Tibial artery (tissue), 4 donors: ENCODE measurements around the gene RASSF1.

Experiments used
- DNase-seq, 2 donors: peaks; one replicate each; pipeline ENCODE4 v3.0.0-alpha.2; 2019
- H3K27ac ChIP-seq, 2 donors: fragments of 200-600 bp; sonication (generic) in 1 of 2; 1 replicate in 1 of 2; 2 replicates in 1 of 2; pipeline ENCODE4 v1.5.1; 2018 to 2019; ENCODE audit warnings: mild to moderate bottlenecking in 1 of 2
- H3K27me3 ChIP-seq, 2 donors: fragments of 200-600 bp; sonication (generic) in 1 of 2; one replicate each; pipeline versions ENCODE4 v1.5.1 to v1.6.0; 2016 to 2019
- H3K36me3 ChIP-seq, 3 donors: fragments of 200-600 bp; sonication (generic) in 2 of 3; one replicate each; pipeline ENCODE4 v1.5.1; 2016 to 2019; ENCODE audit warnings: mild to moderate bottlenecking in 2 of 3
- H3K4me1 ChIP-seq, 4 donors: fragments of 200-600 bp; sonication (generic) in 2 of 4; 1 replicate in 3 of 4; 2 replicates in 1 of 4; pipeline ENCODE4 v1.5.1; 2016 to 2019
- H3K4me3 ChIP-seq, 2 donors: fragments of 200-600 bp; sonication (generic) in 1 of 2; 1 replicate in 1 of 2; 2 replicates in 1 of 2; pipeline ENCODE4 v1.5.1; 2018 to 2019; ENCODE audit warnings: mild to moderate bottlenecking in 2 of 2
- H3K9me3 ChIP-seq, 3 donors: fragments of 200-600 bp; sonication (generic) in 1 of 3; one replicate each; pipeline ENCODE4 v1.5.1; 2016 to 2019
- CTCF ChIP-seq, 2 experiments: fragments of 200-600 bp in 1 of 2; fragments of 450-650 bp in 1 of 2; IDR thresholded peaks; one replicate each; pipeline ENCODE4 v1.5.1; 2017 to 2019; ENCODE audit warnings: antibody characterized with exemption in 2 of 2, mild to moderate bottlenecking in 1 of 2, moderate library complexity in 1 of 2
- intact Hi-C: fragments of 100-400 bp; cut with DNase I; formaldehyde crosslinking; loops from one replicate; pipeline ENCODE4 v1.15.0; 2023; ENCODE audit warnings: low total_unique reads

The RASSF1 gene

DNA sequence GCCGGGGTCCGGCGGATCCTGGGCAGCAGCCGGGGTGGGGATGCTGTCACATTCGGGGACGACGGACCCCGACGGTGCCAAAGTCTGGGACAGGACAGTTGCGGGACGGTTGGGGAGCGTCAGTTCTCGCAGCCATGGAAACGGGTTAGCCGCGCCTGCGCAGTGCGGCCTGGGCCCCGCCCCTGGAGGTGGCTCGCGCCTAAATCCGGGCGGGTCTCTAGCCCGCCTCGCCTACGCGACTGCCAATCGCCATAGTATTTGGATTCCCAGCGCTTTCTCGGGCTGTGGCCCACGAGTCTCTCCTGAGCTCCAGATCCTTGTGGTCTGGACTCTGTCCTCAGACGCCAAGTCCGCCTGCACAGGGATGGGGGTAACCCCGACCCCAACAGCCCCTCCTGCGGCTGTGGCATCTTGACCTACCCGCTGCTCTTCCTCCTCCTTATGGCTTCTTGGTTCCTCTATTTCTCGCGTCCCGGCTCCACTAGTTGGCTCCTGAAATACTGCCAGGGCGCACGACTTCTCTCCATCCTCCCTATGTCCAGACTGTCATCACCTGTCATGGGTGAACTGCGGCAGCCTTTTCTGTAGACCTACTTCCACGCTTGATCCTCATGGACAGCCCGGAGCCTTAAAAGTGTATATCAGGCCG, 5.1 kb upstream of the RASSF1 start, which contains the start of gene ZMYND10:
ZMYND10 (minus strand) TSS at position 147 of the 649 bp plus-strand sequence. CDS start 153 bp downstream, outside the sequence.
- Histone ChIP-seq H3K27ac (peak within 1 kb of the TSS; percentile 3 to 45), H3K9me3 (no peaks in the 10 kb centered on the region), H3K27me3 (no peaks in the 10 kb centered on the region), H3K36me3 (peaks cover 0 to 17% (median 14%) of the 10 kb centered on the region in 3 donors), H3K4me1 (peaks cover 0 to 45% (median 33%) of the 10 kb centered on the region in 4 donors), H3K4me3 (peak within 1 kb of the TSS; percentile 31 to 54)
- TF ChIP-seq CTCF (IDR thresholded peaks at IDR 0.05) = no peak
- intact Hi-C loops = loop anchor here (5.0 to 10.0 kb wide), 2 partner anchors 197 to 1629 kb away; partner anchors contain the start of genes ABHD14A and ABHD14B
- DNase-seq = no peak

GRCh38 chr3:50345008-50345407, 4.4 kb upstream of the RASSF1 start:
- intact Hi-C loops = loop anchor here (5.0 to 10.0 kb wide), 2 partner anchors 197 to 1630 kb away; partner anchors contain the start of genes ABHD14A and ABHD14B
- Histone ChIP-seq H3K9me3 (no peaks in the 10 kb centered on the region), H3K4me1 (peaks cover 0 to 48% (median 34%) of the 10 kb centered on the region in 4 donors), H3K36me3 (peaks cover 0 to 17% (median 14%) of the 10 kb centered on the region in 3 donors), H3K27me3 (no peaks in the 10 kb centered on the region), H3K4me3 (peak overlapping the region; percentile 31 to 54), H3K27ac (peak overlapping the region in 1 of 2 donors; percentile 3)
- no peak for DNase-seq
- no peak for TF ChIP-seq CTCF (IDR thresholded peaks at IDR 0.05)

- intact Hi-C loops = loop anchor here (10.0 kb wide), 1 partner anchor 1632 kb away; the partner anchor contains the start of genes ABHD14A and ABHD14B
- Histone ChIP-seq H3K9me3 (no peaks in the 10 kb centered on the region), H3K36me3 (peaks cover 0 to 7% (median 6%) of the 10 kb centered on the region in 3 donors), H3K27ac (no peak overlapping the region), H3K4me3 (no peak overlapping the region), H3K4me1 (peaks cover 0 to 50% (median 37%) of the 10 kb centered on the region in 4 donors), H3K27me3 (no peaks in the 10 kb centered on the region)
- DNase-seq = no peak
- TF ChIP-seq CTCF (IDR thresholded peaks at IDR 0.05) = no peak
These were observed 2.4 kb upstream of the RASSF1 start for GRCh38 chr3:50342813-50343633.

DNA sequence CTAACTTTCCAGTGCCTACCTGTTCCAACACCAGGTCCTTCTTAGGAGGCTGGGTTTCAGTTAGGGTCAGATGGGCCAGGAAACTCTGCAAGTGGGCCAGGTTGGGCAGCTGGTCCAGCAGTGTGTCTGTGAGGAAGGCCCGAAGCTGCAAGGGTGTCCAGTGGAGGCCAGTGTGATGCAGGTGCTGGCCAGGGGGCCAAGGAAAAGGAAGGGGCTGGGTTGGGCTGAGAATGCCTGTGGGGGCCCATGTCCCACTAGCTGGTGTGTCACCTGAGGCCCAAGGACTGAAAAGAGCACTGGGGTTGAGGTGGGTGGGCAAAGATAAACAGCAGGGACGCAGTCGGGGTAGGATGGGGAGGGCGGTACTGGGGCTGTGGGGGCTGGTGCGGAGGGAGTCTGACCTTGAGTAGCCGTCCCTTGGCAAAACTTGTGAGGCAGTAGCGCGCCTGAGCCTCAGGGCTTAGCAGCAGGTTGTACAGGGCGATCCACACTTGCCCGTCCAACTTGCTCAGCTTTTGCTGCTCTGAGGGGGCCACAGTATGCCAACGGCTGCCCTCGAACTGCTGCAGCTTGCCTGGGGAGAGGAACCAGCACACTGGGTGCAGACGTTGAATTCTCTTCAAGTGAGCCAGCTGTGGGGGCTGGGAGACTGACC, 1.5 kb upstream of the RASSF1 start:
- intact Hi-C loops = loop anchor here (10.0 kb wide), 1 partner anchor 1633 kb away; the partner anchor contains the start of genes ABHD14A and ABHD14B
- no peaks in the 10 kb centered on the region for H3K27me3 ChIP-seq
- no peaks in the 10 kb centered on the region for H3K36me3 ChIP-seq
- no peaks in the 10 kb centered on the region for H3K9me3 ChIP-seq
- DNase-seq = no peak
- H3K27ac ChIP-seq = no peak overlapping the region
- no peak overlapping the region for H3K4me3 ChIP-seq
- no peak for TF ChIP-seq CTCF (IDR thresholded peaks at IDR 0.05)
- H3K4me1 ChIP-seq = peaks cover 0 to 54% (median 40%) of the 10 kb centered on the region in 4 donors

DNA sequence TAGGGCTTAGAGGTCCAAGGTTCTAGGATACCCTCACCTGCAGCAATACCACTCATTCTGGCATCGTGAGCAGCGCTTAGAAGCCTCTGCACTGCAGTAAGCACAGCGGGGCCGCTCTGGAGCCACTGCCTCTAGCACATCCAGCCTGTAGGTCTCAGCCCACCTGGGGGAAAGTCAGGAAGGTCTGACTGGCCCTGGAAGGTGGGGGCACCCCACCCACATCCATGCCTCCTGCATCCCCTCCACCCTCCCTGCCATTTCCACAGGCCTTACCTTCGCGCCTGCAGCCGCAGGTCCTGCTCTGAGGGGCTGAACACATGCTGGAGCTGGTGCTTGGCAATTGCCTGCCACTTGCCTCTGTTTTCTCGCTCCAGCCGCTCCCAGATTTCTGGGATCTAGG, 901 bp upstream of the RASSF1 start:
- TF ChIP-seq CTCF (IDR thresholded peaks at IDR 0.05) = no peak
- intact Hi-C loops = loop anchor here (10.0 kb wide), 1 partner anchor 1633 kb away; the partner anchor contains the start of genes ABHD14A and ABHD14B
- peak overlapping the region; percentile 55 to 62 for H3K4me3 ChIP-seq
- peak overlapping the region in 1 of 2 donors; percentile 99 for H3K27ac ChIP-seq
- H3K9me3 ChIP-seq = no peaks in the 10 kb centered on the region
- H3K36me3 ChIP-seq = no peaks in the 10 kb centered on the region
- H3K27me3 ChIP-seq = no peaks in the 10 kb centered on the region
- peaks cover 0 to 54% (median 40%) of the 10 kb centered on the region in 4 donors for H3K4me1 ChIP-seq
- no peak for DNase-seq
